ENCODE measurements around the gene OCSTAMP. TPM values are rescaled to one million over a fixed set of nuclear protein-coding genes. Genes with fewer than 3 reads are reported as not detected.

The OCSTAMP gene
- total RNA-seq, 1 donor from 2014 or later: not detected

- Histone ChIP-seq H3K4me3 (ENCODE audit: insufficient read depth, low read depth, low read length) (no peak overlapping the region), H3K4me2 (ENCODE audit: low read length) (no peak overlapping the region), H2AFZ (ENCODE audit: low read depth, low read length) (no peak overlapping the region), H4K20me1 (ENCODE audit: insufficient read depth, low read length) (no peaks in the 10 kb centered on the region), H3K27ac (ENCODE audit: low read depth, low read length) (no peak overlapping the region), H3K36me3 (ENCODE audit: insufficient read depth, low read length) (no peaks in the 10 kb centered on the region), H3K27me3 (ENCODE audit: insufficient read depth, low read length) (no peaks in the 10 kb centered on the region), H3K79me2 (ENCODE audit: insufficient read depth, low read length) (no peaks in the 10 kb centered on the region), H3K4me1 (ENCODE audit: insufficient read depth, low read length) (no peaks in the 10 kb centered on the region), H3K9me3 (ENCODE audit: insufficient read depth, low read depth, low read length) (no peaks in the 10 kb centered on the region), H3K9ac (ENCODE audit: low read length) (no peak overlapping the region)
- TF ChIP-seq, protein P1, sequence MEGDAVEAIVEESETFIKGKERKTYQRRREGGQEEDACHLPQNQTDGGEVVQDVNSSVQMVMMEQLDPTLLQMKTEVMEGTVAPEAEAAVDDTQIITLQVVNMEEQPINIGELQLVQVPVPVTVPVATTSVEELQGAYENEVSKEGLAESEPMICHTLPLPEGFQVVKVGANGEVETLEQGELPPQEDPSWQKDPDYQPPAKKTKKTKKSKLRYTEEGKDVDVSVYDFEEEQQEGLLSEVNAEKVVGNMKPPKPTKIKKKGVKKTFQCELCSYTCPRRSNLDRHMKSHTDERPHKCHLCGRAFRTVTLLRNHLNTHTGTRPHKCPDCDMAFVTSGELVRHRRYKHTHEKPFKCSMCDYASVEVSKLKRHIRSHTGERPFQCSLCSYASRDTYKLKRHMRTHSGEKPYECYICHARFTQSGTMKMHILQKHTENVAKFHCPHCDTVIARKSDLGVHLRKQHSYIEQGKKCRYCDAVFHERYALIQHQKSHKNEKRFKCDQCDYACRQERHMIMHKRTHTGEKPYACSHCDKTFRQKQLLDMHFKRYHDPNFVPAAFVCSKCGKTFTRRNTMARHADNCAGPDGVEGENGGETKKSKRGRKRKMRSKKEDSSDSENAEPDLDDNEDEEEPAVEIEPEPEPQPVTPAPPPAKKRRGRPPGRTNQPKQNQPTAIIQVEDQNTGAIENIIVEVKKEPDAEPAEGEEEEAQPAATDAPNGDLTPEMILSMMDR (IDR thresholded peaks at IDR 0.05; ENCODE audit: insufficient read depth, low read depth, low read length): no peak
- no peak for TF ChIP-seq EZH2 (IDR thresholded peaks at IDR 0.05; ENCODE audit: insufficient read depth, low read length)
- H3K9me3 Mint-ChIP-seq (ENCODE audit: unreplicated experiment): no peaks in the 10 kb centered on the region
- no peaks in the 10 kb centered on the region for H3K27me3 Mint-ChIP-seq (ENCODE audit: low read depth, unreplicated experiment)
- no peaks in the 10 kb centered on the region for H3K4me1 Mint-ChIP-seq (ENCODE audit: low read depth, unreplicated experiment)
- FAIRE-seq (no peak), DNase-seq (ENCODE audit: low read depth) (no peak)
- no peaks in the 10 kb centered on the region for H3K36me3 Mint-ChIP-seq (ENCODE audit: low read depth, unreplicated experiment)
- H3K4me3 Mint-ChIP-seq (ENCODE audit: unreplicated experiment): no peak overlapping the region
- no peak overlapping the region for H3K27ac Mint-ChIP-seq (ENCODE audit: unreplicated experiment)
These were observed 36.3 kb upstream of the OCSTAMP start for GRCh38 chr20:46586724-46587123.

DNA sequence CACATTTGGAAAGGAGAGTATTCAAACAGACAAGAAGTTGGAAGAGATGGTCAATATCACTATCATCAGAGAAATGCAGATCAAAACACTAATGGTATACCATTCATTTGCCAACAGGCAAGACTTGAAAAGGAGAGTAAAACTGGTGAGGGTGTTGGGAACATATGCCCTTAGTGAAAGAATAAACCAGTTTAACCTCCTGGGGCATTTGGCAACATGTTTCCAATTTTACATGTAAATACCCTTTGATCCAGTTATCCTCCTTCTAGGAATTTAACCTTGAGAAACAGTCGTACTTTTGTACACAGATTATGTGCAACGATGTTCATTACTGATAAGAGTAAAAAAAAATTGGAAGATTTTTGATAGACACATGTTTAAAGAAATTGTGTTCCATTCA, 34.1 kb upstream of the OCSTAMP start:
- H3K9me3 Mint-ChIP-seq (ENCODE audit: unreplicated experiment): no peaks in the 10 kb centered on the region
- Histone ChIP-seq H4K20me1 (ENCODE audit: insufficient read depth, low read length) (no peaks in the 10 kb centered on the region), H3K27ac (ENCODE audit: low read depth, low read length) (no peak overlapping the region), H3K4me2 (ENCODE audit: low read length) (no peak overlapping the region), H2AFZ (ENCODE audit: low read depth, low read length) (no peak overlapping the region), H3K9me3 (ENCODE audit: insufficient read depth, low read depth, low read length) (no peaks in the 10 kb centered on the region), H3K4me1 (ENCODE audit: insufficient read depth, low read length) (no peaks in the 10 kb centered on the region), H3K4me3 (ENCODE audit: insufficient read depth, low read depth, low read length) (no peak overlapping the region), H3K79me2 (ENCODE audit: insufficient read depth, low read length) (no peaks in the 10 kb centered on the region), H3K27me3 (ENCODE audit: insufficient read depth, low read length) (no peaks in the 10 kb centered on the region), H3K9ac (ENCODE audit: low read length) (no peak overlapping the region), H3K36me3 (ENCODE audit: insufficient read depth, low read length) (no peaks in the 10 kb centered on the region)
- no peak overlapping the region for H3K4me3 Mint-ChIP-seq (ENCODE audit: unreplicated experiment)
- FAIRE-seq: no peak
- TF ChIP-seq, protein P1 (IDR thresholded peaks at IDR 0.05; ENCODE audit: insufficient read depth, low read depth, low read length): no peak
- TF ChIP-seq EZH2 (IDR thresholded peaks at IDR 0.05; ENCODE audit: insufficient read depth, low read length): no peak
- H3K27me3 Mint-ChIP-seq (ENCODE audit: low read depth, unreplicated experiment): no peaks in the 10 kb centered on the region
- H3K27ac Mint-ChIP-seq (ENCODE audit: unreplicated experiment): no peak overlapping the region
- H3K36me3 Mint-ChIP-seq (ENCODE audit: low read depth, unreplicated experiment): peaks cover 5% of the 10 kb centered on the region
- DNase-seq (ENCODE audit: low read depth): no peak
- H3K4me1 Mint-ChIP-seq (ENCODE audit: low read depth, unreplicated experiment): no peaks in the 10 kb centered on the region

GRCh38 chr20:46583411-46584214, 33.2 kb upstream of the OCSTAMP start:
- no peaks in the 10 kb centered on the region for H3K9me3 ChIP-seq (ENCODE audit: insufficient read depth, low read depth, low read length)
- no peak for DNase-seq (ENCODE audit: low read depth)
- no peak overlapping the region for H2AFZ ChIP-seq (ENCODE audit: low read depth, low read length)

More at GRCh38 chr20:46583411-46584214, 33.2 kb upstream of the OCSTAMP start:
- no peak for TF ChIP-seq EZH2 (IDR thresholded peaks at IDR 0.05; ENCODE audit: insufficient read depth, low read length)
- TF ChIP-seq, protein P1 (IDR thresholded peaks at IDR 0.05; ENCODE audit: insufficient read depth, low read depth, low read length): no peak
- no peak overlapping the region for H3K4me3 Mint-ChIP-seq (ENCODE audit: unreplicated experiment)
- Histone ChIP-seq H3K4me1 (ENCODE audit: insufficient read depth, low read length) (no peaks in the 10 kb centered on the region), H3K79me2 (ENCODE audit: insufficient read depth, low read length) (no peaks in the 10 kb centered on the region), H3K36me3 (ENCODE audit: insufficient read depth, low read length) (no peaks in the 10 kb centered on the region), H3K4me2 (ENCODE audit: low read length) (no peak overlapping the region), H3K9ac (ENCODE audit: low read length) (no peak overlapping the region), H3K4me3 (ENCODE audit: insufficient read depth, low read depth, low read length) (no peak overlapping the region), H3K27ac (ENCODE audit: low read depth, low read length) (no peak overlapping the region), H4K20me1 (ENCODE audit: insufficient read depth, low read length) (no peaks in the 10 kb centered on the region), H3K27me3 (ENCODE audit: insufficient read depth, low read length) (no peaks in the 10 kb centered on the region)
- H3K4me1 Mint-ChIP-seq (ENCODE audit: low read depth, unreplicated experiment): no peaks in the 10 kb centered on the region
- H3K9me3 Mint-ChIP-seq (ENCODE audit: unreplicated experiment): no peaks in the 10 kb centered on the region
- peaks cover 5% of the 10 kb centered on the region for H3K36me3 Mint-ChIP-seq (ENCODE audit: low read depth, unreplicated experiment)
- no peak for FAIRE-seq
- no peak overlapping the region for H3K27ac Mint-ChIP-seq (ENCODE audit: unreplicated experiment)
- H3K27me3 Mint-ChIP-seq (ENCODE audit: low read depth, unreplicated experiment): no peaks in the 10 kb centered on the region

Measured in astrocyte (in vitro differentiated cells and primary cell).